BE2C (cell line): ENCODE results near the gene DDX10.

Experiments
- DNase-seq: peaks from one replicate; pipeline ENCODE4 v3.0.0-alpha.2; 2020
- H3K27me3 ChIP-seq: fragments of 250-450 bp; sonication (Bioruptor Pico); 2 replicates; pipeline ENCODE4 v1.5.1; 2020; ENCODE audit warnings: mild to moderate bottlenecking
- H3K36me3 ChIP-seq: fragments of 250-450 bp; sonication (Bioruptor Pico); 2 replicates; pipeline ENCODE4 v1.5.1; 2020; ENCODE audit warnings: mild to moderate bottlenecking
- H3K4me1 ChIP-seq: fragments of 250-450 bp; sonication (Bioruptor Pico); 2 replicates; pipeline ENCODE4 v1.5.1; 2020
- H3K4me3 ChIP-seq: 2 replicates; pipeline ENCODE4 v1.5.1; 2011; ENCODE audit warnings: low read depth, low read length
- H3K9me3 ChIP-seq: fragments of 250-450 bp; sonication (Bioruptor Pico); 2 replicates; pipeline ENCODE4 v1.5.1; 2020
- CTCF ChIP-seq: IDR thresholded peaks from 2 replicates; pipeline ENCODE4 v1.5.1; 2012; ENCODE audit warnings: mild to moderate bottlenecking, low read depth, low read length

DDX10 gene

GRCh38 chr11:108897071-108897481, 232.2 kb downstream of the DDX10 start:
- H3K9me3 ChIP-seq = no peaks in the 10 kb centered on the region
- no peaks in the 10 kb centered on the region for H3K27me3 ChIP-seq
- no peaks in the 10 kb centered on the region for H3K4me1 ChIP-seq
- H3K4me3 ChIP-seq = no peak overlapping the region
- no peaks in the 10 kb centered on the region; the same call in 1 of the 2 replicates for H3K36me3 ChIP-seq
- DNase-seq = no peak
- no peak for TF ChIP-seq CTCF

- no peak for DNase-seq
- H3K4me3 ChIP-seq = no peak overlapping the region
- no peaks in the 10 kb centered on the region; the same call in 1 of the 2 replicates for H3K36me3 ChIP-seq
- no peak for TF ChIP-seq CTCF
- H3K9me3 ChIP-seq = no peaks in the 10 kb centered on the region
- H3K4me1 ChIP-seq = no peaks in the 10 kb centered on the region
- no peaks in the 10 kb centered on the region for H3K27me3 ChIP-seq
These were observed 233.0 kb downstream of the DDX10 start for GRCh38 chr11:108897916-108898315.

GRCh38 chr11:108901359-108901758, 236.5 kb downstream of the DDX10 start:
- Histone ChIP-seq H3K36me3 (no peaks in the 10 kb centered on the region; the same call in 1 of the 2 replicates), H3K4me3 (no peak overlapping the region), H3K4me1 (no peaks in the 10 kb centered on the region; the same call in 1 of the 2 replicates), H3K27me3 (no peaks in the 10 kb centered on the region), H3K9me3 (no peaks in the 10 kb centered on the region)
- DNase-seq = no peak
- no peak for TF ChIP-seq CTCF

GRCh38 chr11:108902027-108902469, 237.2 kb downstream of the DDX10 start:
- no peak for TF ChIP-seq CTCF
- Histone ChIP-seq H3K4me1 (peaks cover 4% of the 10 kb centered on the region; the same call in 1 of the 2 replicates), H3K36me3 (no peaks in the 10 kb centered on the region; the same call in 1 of the 2 replicates), H3K4me3 (no peak overlapping the region), H3K27me3 (no peaks in the 10 kb centered on the region), H3K9me3 (no peaks in the 10 kb centered on the region)
- no peak for DNase-seq

GRCh38 chr11:108904480-108904879, 239.6 kb downstream of the DDX10 start:
- Histone ChIP-seq H3K27me3 (no peaks in the 10 kb centered on the region), H3K4me3 (no peak overlapping the region), H3K4me1 (peaks cover 9% of the 10 kb centered on the region; the same call in 1 of the 2 replicates), H3K9me3 (no peaks in the 10 kb centered on the region), H3K36me3 (no peaks in the 10 kb centered on the region; the same call in 1 of the 2 replicates)
- TF ChIP-seq CTCF = no peak
- no peak for DNase-seq

GRCh38 chr11:108906329-108906728, 241.5 kb downstream of the DDX10 start:
- peak; percentile 27 for DNase-seq
- Histone ChIP-seq H3K4me3 (no peak overlapping the region), H3K4me1 (peaks cover 9% of the 10 kb centered on the region; the same call in 1 of the 2 replicates), H3K27me3 (no peaks in the 10 kb centered on the region), H3K36me3 (no peaks in the 10 kb centered on the region), H3K9me3 (no peaks in the 10 kb centered on the region)
- TF ChIP-seq CTCF = no peak
